ENCODE measurements around the gene B9D1. TPM values are rescaled to one million over a fixed set of nuclear protein-coding genes. Genes with fewer than 3 reads are reported as not detected.

B9D1 gene
- total and polyA plus RNA-seq, 4 donors: 23.5 to 47.9 (median 26.0) TPM

DNA sequence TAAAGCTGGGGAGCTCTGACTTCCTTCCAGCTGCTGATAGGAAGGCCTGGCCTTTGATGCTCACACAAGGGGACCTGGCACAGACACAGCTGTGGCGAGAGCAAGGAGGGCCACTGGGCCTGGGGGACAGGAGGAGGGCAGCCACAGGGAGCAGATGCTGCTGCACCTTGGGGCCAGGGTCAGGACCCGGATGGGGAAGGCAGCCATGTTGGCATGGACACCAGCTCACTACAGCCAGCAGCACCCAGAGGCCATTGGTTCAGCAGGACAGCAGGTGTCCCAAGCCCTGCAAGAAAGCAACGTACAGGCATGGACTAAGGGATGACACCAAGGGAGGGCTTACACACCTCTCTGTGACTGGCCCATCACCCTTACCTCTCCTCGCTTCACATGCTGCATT is 40.5 kb upstream of the B9D1 start:
- ATAC-seq (ENCODE audit: insufficient read depth, low FRiP score): no peak

DNA sequence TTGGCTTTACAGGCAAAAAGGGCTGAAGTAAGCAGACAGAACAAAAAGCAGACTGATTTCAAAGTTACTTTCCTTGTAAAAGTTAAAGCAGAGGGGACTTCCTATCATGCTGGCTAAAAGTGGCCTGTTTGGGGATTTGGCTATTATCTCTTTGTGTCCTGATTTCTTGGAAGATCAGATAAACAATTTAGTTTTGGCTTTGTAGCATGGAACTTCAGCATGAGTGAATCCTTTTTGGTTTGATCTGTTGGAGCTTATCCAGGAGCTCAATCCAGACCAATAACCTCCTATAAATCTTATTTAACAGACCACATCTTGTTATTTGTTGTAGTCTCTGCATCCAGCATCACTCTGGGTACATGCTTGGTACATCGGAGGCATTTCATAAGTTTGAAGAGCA is 39.6 kb upstream of the B9D1 start:
- DNase-seq (peak in 2 of 3 donors; percentile 38 to 42), ATAC-seq (ENCODE audit: insufficient read depth, low FRiP score) (no peak)
- Histone ChIP-seq H3K4me3 (no peak overlapping the region), H3K27ac (ENCODE audit: low read depth in 1 of 2, low read length in 1 of 2) (no peak overlapping the region), H3K4me1 (ENCODE audit: control insufficient read depth in 5 of 5, insufficient read depth in 5 of 5, low read length in 5 of 5) (peaks cover 0 to 45% (median 20%) of the 10 kb centered on the region in 5 donors), H3K27me3 (ENCODE audit: control insufficient read depth in 3 of 3, insufficient read depth in 3 of 3, low read length in 2 of 3) (no peaks in the 10 kb centered on the region), H3K36me3 (ENCODE audit: control insufficient read depth in 4 of 4, insufficient read depth in 4 of 4, low read length in 4 of 4) (no peaks in the 10 kb centered on the region), H3K9ac (ENCODE audit: insufficient read depth in 1 of 2, low read length in 2 of 2) (no peak overlapping the region), H3K9me3 (ENCODE audit: control insufficient read depth in 4 of 4, insufficient read depth in 3 of 4, low read length in 3 of 4) (peaks cover 0 to 3% (median 0%) of the 10 kb centered on the region in 4 donors)
- 87 to 88% methylated on average over 1 of the region's 1 CpG for WGBS, 2 donors
- TF ChIP-seq, protein P1, sequence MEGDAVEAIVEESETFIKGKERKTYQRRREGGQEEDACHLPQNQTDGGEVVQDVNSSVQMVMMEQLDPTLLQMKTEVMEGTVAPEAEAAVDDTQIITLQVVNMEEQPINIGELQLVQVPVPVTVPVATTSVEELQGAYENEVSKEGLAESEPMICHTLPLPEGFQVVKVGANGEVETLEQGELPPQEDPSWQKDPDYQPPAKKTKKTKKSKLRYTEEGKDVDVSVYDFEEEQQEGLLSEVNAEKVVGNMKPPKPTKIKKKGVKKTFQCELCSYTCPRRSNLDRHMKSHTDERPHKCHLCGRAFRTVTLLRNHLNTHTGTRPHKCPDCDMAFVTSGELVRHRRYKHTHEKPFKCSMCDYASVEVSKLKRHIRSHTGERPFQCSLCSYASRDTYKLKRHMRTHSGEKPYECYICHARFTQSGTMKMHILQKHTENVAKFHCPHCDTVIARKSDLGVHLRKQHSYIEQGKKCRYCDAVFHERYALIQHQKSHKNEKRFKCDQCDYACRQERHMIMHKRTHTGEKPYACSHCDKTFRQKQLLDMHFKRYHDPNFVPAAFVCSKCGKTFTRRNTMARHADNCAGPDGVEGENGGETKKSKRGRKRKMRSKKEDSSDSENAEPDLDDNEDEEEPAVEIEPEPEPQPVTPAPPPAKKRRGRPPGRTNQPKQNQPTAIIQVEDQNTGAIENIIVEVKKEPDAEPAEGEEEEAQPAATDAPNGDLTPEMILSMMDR (IDR thresholded peaks at IDR 0.05; ENCODE audit: control extremely low read depth, extremely low read depth): no peak

More for the DNA sequence above, 40.5 kb upstream of the B9D1 start:
- Histone ChIP-seq H3K4me1 (ENCODE audit: control insufficient read depth in 5 of 5, insufficient read depth in 5 of 5, low read length in 5 of 5) (peaks cover 0 to 41% (median 20%) of the 10 kb centered on the region in 5 donors), H3K4me3 (no peak overlapping the region), H3K36me3 (ENCODE audit: control insufficient read depth in 4 of 4, insufficient read depth in 4 of 4, low read length in 4 of 4) (no peaks in the 10 kb centered on the region), H3K27me3 (ENCODE audit: control insufficient read depth in 3 of 3, insufficient read depth in 3 of 3, low read length in 2 of 3) (no peaks in the 10 kb centered on the region), H3K9me3 (ENCODE audit: control insufficient read depth in 4 of 4, insufficient read depth in 3 of 4, low read length in 3 of 4) (peaks cover 0 to 3% (median 0%) of the 10 kb centered on the region in 4 donors), H3K9ac (ENCODE audit: insufficient read depth in 1 of 2, low read length in 2 of 2) (peak overlapping the region in 1 of 2 donors; percentile 47), H3K27ac (ENCODE audit: low read depth in 1 of 2, low read length in 1 of 2) (no peak overlapping the region)
- 90 to 98% methylated on average over 4 of the region's 4 CpGs for WGBS, 2 donors
- TF ChIP-seq, protein P1 (IDR thresholded peaks at IDR 0.05; ENCODE audit: control extremely low read depth, extremely low read depth): no peak
- no peak for DNase-seq

DNA sequence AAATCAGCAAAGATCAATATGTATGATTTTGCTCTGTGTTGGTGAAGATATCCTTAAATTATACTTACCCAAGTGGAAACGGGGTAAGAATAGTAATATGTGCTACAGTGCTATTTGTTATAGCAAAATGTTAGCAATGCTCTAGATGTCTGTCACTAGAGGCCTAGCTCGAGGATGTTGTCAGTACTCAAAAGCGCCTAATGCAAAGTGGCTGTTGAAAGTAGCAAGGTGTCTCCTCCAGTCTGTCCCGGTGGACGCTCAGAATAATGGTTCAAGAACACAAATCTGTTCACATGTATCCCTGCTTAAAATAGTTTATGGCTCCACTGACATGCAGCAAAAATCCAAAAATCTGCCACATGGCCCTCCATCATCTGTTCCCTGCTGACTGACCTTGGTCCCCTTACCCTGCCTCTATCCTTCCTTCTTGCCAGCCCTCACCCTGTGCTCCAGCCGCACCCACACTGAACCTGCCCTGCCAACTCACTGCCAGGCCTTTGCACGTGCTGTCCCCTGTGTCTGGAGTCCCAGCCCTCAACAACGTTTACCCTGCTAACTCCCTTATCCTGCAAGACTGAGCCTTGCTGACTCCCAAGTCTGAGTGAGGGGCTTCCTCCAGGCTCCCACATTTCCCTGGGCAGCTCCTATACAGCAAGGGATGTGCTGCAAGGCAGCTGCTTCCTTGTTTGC is 38.9 kb upstream of the B9D1 start:
- Histone ChIP-seq H3K9me3 (ENCODE audit: control insufficient read depth in 4 of 4, insufficient read depth in 3 of 4, low read length in 3 of 4) (peaks cover 0 to 3% (median 0%) of the 10 kb centered on the region in 4 donors), H3K9ac (ENCODE audit: insufficient read depth in 1 of 2, low read length in 2 of 2) (no peak overlapping the region), H3K36me3 (ENCODE audit: control insufficient read depth in 4 of 4, insufficient read depth in 4 of 4, low read length in 4 of 4) (no peaks in the 10 kb centered on the region), H3K4me3 (no peak overlapping the region), H3K27me3 (ENCODE audit: control insufficient read depth in 3 of 3, insufficient read depth in 3 of 3, low read length in 2 of 3) (no peaks in the 10 kb centered on the region), H3K27ac (ENCODE audit: low read depth in 1 of 2, low read length in 1 of 2) (no peak overlapping the region), H3K4me1 (ENCODE audit: control insufficient read depth in 5 of 5, insufficient read depth in 5 of 5, low read length in 5 of 5) (peaks cover 0 to 45% (median 20%) of the 10 kb centered on the region in 5 donors)
- peak in 1 of 3 donors; percentile 36 for DNase-seq
- TF ChIP-seq, protein P1 (IDR thresholded peaks at IDR 0.05; ENCODE audit: control extremely low read depth, extremely low read depth): no peak
- no peak for ATAC-seq (ENCODE audit: insufficient read depth, low FRiP score)
- WGBS, 2 donors: 84 to 85% methylated on average over 8 of the region's 8 CpGs
